T-helper 9 cell (primary cell): ENCODE data around the gene SMARCD1.

Experiments
- DNase-seq: peaks from one replicate; pipeline ENCODE4 v3.0.0-alpha.2; 2020
- total RNA-seq, 2 donors: gene quantifications; one replicate each; lab custom pipeline; 2026; lab: John Stamatoyannopoulos, UW

SMARCD1 gene
- total RNA-seq: 68.1 to 70.2 reads per million in 2 donors

DNA sequence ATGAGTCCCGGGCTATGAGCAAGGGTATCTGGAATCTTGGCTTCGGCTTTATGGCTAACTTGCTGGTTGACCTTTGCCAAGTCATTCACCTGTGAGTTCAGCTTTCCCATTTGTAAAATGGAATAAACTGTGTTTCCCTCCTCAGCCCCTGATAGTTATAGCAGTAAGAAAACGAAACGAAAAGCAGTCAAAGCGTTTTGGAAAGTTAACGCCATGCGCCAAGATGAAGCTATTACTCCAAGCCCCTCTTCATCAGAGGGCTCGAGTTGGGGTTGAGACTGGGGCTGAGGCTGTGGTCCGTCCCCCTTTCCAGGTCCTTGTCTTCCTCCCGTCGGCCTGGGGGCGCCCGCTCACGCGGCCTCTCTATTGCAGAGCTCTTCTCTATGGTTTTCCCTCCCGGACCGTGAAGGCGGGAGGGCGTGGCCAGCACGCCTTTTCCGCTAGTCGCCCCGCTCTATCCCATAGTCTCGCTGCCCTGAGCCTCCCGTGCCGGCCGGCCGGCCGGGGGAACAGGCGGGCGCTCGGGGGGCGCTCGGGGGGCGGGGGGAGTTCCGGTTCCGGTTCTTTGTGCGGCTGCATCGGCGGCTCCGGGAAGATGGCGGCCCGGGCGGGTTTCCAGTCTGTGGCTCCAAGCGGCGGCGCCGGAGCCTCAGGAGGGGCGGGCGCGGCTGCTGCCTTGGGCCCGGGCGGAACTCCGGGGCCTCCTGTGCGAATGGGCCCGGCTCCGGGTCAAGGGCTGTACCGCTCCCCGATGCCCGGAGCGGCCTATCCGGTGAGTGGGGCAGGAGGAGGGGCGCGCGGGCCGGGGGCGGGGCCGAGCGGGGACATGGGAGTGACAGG lies at the start of gene SMARCD1:
TSS of gene SMARCD1 (plus strand) at position 568 of the 840 bp plus-strand sequence. CDS start at position 596, 28 bp downstream.
- DNase-seq: peak; percentile 75

DNA sequence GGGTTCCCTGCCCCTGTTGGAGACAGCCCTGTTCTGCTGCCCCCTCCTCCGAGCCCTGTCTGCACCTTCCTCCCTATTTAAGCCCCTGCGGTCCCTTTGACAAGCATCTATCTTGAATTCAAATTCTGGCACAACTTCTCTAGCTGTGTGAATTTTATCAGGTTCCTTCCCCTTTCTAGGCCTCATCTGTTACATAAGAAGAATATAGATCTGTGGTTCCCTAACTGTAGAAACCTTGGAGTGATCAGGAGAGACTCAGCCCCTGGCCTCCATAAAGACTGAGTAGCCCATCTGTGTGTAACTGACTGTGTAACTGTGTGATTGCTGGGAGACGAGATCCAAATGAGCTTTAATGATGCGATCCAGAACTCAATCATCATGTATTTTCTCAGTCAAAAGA lies 46.8 kb upstream of the SMARCD1 start:
- DNase-seq: no peak

DNA sequence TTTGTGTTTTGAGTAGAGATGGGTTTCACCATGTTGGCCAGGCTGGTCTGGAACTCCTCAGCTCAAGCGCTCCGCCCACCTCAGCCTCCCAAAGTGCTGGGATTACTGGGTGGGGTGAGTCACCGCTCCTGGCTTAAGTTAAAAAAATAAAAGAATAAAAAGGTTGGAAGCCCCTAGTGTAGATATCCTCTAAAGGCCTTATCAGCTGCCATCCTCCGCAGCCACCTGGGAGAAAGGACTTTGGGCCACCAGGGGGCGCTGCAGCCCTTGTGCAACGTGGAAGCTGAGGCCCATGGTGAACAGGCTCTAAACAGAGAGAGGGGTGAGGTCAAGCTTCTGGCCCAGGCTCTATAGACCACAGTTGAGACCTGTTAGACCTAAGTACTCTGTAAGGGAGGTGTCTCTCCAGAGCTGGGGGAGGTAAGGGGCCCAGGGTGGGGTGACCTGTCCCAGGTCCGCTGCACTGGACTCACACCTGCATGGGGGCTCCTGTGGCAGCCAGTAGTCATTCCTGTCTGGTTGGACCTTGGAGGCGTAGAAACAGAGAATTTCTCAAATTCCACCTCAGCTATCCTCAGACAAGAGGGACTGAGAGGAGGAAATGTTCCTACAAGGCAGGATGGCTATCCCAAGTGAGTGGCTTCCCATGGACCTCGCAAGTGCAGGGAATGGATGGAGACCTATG lies 45.8 kb upstream of the SMARCD1 start:
- DNase-seq: peak; percentile 83

DNA sequence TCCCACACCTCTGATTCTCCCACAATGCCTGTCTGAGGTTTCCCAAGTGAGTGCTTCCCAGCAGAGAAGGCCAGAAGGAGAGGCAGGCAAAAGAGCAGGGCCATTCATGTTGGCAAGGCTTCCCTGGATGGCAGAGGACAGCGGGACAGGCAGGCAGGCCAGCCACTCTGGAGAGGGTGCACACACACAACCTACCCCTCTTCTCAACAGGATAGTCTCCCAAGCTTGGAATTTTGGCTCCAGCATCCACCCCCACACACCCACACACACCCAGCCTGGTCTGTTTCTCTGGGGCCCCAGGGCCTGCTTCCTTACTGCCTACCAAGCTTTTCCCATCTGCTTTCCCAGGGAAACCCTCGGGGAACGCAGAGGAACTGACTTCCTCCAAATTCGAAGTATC lies 44.5 kb upstream of the SMARCD1 start:
- DNase-seq: no peak

DNA sequence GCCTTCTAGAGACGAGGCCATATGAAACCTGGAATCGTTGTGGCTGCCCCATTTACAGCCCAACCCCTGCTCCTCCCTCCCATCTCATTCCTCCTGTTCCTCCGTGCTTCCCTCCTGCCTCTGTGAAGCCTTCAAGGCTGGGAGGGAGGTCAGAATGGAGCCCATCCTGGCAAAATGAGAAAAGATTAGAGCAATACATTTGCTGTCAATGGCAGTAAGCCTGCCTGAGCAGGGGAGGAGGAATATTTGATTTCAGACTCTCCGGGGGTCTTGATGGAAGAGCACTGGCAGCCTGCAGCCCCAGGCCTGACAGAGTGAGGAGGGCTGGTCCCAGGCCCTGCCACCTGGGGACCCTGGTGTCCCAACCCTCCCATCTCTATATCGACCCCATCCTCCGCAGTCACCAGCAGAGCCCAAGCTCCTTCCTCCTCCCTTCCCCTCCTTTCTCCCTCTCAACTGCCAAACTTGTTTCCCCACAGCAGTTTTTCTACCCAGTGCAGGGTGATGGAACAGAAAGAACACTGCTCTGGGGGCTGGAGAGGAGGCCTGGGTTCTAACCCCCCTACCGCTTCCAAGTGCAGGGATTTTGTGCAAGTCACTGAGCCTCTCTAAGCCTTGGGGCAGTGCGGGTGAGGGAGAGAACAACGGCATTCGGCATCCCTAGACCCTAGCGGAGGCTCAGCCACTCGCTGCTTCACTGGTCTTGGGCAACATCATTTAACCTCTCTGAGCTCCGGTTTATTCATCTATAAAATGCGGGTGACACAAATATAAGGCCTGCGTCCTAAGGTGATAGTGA lies 43.9 kb upstream of the SMARCD1 start:
- DNase-seq: no peak

DNA sequence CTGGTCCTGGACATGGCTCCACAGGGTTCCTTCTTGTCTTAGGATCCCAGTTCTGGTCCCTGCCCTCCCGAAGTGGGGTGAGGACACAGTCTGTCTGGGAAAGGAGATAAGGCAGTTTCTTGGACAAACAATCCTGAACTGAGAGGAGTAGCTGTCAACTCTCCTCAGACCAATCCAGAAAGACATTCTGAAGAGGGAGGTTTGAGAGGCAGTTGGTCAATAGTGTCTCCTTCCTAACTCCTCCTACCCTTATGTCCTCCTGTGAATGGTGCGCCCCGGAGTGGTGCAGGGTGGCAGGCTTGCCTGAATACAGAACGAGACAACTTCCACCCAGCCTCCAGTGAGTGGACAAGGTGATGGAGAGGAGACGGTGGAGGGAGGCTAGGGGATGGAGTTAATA lies 43.2 kb upstream of the SMARCD1 start:
- no peak for DNase-seq

DNA sequence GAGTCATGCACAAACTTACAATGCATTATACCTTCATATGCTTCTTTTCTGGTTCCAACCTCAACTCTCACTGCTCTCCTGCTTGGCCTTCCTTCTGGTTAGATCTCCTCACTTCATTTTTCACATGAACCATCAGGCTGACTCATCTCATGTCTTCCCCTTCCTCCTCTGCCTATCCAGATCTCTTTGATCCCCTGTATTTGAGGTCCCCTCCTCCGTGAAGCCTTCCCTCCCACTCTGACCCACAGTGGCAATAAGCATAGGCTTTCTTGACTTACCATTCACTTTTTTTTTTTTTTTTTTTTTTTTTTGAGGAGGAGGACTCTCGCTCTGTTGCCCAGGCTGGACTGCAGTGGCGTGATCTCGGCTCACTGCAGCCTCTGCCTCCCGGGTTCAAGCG lies 42.4 kb upstream of the SMARCD1 start:
- no peak for DNase-seq

DNA sequence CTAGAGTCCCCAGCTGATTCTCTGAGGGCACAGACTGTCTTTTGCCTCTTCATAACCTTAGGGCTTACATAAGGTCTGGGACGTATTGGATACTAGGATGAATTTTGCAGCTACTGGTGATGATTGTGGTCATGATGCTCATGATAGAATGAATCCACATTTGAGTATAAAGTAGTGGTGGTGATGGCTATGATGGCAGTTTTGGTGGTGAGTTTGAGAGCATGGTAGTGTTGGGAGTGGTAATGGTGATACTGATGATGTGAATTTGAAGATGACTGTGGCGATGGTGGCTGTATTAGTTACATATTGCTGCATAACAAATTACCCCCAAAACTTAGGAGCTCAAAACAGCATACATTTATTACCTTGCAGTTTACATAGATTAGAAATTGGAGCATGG lies 41.8 kb upstream of the SMARCD1 start:
- DNase-seq: no peak

DNA sequence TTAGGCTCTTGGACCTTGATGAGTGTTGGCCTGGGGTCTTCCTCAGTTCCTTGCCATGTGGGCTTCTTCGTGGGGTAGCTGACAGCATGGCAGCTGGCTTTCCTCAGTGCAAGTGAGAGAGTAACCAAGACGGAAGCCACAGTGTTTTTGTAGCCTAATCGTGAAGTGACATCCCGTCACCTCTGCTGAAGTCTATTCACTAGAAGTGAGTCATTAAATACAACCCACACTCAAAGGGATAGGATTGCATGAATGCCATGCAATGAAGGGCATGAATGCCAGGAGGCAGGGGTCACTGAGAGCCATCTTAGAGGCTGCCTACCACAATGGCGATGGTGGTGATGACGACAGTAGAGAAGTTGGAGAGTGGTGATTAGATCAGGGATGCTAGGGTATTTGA lies 41.3 kb upstream of the SMARCD1 start:
- no peak for DNase-seq

DNA sequence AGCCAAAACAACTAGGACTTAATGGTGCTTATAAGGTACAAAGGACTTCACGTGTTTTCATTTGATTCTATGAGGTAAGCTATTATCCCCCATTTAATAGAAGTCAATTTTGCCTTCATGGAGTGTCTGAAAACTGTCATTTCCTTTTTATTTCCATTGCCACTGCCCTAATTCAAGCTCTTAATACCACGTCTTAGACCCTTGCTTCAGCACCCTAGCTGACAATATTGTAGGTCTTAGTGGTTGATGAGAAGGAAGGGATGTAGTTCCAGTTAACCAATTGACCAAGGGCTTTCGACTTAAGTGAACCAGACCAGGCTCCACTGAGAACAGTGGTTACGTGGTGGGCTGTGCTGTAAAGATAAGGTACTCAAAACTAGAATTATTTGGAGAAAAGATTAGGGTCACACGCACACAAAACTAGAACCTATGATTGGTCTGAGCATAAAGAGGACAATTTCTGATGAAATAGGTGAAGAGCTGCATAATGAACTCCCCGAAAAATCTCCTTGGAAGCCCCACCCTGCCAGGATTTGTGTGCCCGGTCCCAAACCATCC lies 37.4 kb upstream of the SMARCD1 start:
- DNase-seq: no peak

DNA sequence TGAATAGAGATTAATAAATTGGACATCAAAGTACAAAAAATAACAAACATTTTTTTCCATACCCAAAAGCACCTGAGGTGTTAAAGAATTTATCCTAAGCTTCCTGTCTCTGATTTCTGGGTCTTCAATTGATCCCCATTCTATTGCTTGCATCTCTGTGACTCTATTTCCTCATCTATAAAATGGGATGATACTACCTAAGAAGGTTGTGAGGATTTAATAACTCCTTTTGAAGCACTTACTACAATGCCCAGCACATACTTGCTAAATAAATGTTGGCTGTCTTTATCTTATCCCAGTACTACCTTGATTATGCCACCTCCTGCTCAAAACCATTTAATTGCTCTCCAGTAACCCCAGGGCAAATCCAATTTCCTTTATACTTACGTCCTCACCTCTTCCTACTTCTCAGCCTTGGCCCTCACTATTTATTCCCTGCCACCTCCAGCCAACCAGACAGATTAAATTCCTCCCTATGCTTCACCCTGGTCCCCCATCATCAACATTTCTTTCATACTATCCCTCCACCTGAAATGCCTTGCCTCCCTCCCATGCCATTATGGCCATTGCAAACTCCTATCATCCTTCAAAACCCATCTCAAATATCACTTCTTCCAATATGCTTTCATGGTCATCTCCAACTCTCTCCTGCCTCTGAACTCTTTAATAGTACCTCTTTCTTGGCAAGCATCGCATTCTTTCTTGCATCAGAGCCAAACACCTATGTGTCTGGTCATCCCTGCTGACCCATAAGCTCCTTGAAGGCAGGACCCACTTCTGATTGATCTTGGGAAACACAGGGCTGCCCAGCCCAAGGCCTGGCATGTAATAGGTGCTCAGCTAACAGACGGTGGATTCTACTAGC lies 35.7 kb upstream of the SMARCD1 start:
- no peak for DNase-seq

DNA sequence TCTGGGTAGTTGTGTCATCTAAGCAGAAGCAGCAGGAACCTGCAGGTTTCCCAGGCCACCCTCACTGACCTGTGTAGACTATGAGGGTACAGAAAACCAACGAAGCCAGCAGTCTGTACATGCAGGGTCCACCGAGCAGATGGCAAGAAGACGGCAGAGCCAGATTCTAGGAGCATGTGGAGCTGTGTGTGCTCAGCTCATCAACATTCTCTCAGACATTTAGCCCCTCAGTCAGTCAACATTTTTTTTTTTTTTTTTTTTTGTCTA lies 35.1 kb upstream of the SMARCD1 start:
- DNase-seq: no peak

DNA sequence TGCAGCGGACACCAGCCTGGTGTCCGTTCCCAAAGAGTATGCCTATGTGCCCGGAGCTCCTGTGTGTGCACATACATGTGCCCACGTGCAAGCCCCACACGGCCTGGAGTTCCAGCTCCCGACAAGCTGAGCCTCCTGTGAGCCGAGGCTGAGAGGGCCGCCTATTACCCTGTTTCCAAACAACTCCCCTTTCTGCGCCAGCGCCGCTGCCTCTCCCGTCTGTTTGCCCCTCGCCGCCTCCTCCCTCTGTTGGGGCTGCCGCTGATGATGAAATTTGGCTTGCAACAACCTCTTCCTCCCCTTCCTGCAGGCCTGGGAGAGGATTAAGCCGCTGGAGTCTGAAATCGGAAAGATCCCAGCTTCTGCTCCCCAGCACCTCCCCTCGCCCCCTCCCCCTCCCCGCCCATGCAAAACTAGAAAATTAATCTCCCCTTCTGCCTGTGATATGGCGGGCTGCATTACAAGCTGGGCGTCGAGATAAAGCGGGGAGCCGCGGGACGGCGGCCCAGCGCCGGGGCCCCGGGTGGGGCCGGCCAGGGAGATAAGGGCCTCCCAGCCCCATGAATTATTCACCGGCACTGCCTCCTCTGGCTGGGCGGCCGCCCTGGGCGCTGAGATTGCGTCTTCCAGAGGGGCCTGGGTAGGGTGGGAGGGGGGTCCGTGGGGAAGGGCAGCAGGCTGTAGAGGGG lies 34.6 kb upstream of the SMARCD1 start:
- DNase-seq: no peak

DNA sequence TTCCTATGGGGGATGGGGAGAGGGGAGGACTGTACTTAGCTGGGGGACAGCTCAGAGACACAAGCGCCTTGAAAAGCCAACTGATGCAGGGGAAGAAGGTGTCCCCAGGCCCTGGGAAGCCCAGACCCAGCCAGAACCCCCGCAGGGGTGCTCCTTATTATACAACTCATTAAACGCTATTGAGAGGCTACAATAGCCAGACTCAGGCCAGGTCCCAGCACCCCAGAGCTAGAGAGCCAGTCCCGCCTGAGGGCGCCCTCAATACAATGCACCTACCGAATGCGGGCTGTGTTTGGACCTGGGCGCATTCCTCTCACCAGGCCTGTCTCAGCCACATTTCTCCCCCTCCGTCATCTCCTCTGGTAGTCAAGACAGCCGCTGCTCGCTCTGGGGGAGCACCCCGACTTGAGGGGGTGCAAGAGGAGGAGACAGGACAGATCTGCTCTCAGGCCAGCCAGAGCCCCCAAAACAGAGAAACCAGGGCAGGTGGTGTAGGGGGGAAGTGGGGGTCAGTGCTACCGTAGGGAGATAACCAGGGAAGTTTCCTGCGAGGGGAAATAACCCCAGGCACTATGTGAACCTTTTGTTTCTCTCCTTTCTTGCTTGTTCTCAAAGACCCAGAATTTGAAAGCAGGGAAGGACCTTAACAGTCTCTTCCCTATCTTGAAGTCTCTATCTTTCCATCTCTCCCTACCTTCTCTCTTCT lies 33.9 kb upstream of the SMARCD1 start:
- DNase-seq: no peak

DNA sequence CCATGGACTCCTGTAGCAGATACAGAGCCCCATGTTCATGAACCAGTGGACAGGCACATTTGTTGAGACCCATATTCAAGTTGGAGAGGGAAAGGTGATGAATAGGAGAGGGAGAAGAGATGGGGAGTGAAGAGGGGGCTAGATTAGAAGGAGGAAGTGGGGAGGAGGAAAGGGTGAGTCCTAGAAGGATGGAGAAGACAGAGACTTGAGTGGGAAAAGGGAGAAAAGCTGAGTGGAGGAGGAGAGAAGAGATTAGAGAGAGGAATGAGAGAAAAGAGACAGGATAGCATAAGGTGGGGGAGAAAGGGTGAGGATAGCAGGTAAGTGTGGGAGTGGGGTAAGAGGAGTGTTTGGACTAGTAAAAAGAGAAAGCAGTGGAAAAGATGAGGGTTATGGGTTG lies 32.6 kb upstream of the SMARCD1 start:
- no peak for DNase-seq

DNA sequence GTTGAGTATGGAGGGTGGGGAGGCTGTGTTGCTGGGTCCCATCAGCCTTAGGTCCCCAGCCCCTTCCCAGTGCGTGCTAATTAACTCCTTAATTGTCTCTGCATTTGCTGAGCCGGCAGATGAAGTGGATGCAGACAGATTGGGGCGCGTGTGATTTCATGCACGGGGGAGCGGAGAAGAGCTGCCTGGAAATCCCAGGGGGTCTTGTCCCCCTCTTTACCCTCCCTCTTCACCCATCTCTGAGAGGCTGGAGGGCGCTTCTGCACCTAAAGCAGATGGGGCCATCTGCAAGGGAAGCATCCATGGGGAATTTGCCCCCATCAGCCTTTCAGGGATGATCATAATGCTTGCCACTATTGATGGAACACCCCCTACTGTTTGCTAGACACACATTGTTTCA lies 32.2 kb upstream of the SMARCD1 start:
- DNase-seq: no peak

DNA sequence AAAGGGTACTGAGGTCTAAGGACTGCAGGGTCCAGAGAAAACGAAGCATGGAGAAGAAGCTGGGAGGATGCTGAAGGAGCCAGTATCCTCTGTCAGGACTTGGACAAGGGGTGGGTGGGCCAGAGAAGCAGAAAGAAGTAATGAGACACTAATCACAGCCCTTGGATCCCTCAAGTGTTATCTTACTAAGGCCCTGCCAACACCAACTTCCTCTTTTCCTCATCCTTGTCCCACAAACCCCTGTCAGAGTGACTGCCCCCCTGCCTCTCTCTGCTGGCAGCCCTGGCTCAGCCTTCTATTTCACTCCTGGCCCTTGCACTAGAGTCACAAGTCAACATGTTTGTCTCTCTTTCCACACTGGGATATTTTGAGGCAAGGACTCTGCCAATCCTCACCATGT lies 31.6 kb upstream of the SMARCD1 start:
- DNase-seq: no peak

DNA sequence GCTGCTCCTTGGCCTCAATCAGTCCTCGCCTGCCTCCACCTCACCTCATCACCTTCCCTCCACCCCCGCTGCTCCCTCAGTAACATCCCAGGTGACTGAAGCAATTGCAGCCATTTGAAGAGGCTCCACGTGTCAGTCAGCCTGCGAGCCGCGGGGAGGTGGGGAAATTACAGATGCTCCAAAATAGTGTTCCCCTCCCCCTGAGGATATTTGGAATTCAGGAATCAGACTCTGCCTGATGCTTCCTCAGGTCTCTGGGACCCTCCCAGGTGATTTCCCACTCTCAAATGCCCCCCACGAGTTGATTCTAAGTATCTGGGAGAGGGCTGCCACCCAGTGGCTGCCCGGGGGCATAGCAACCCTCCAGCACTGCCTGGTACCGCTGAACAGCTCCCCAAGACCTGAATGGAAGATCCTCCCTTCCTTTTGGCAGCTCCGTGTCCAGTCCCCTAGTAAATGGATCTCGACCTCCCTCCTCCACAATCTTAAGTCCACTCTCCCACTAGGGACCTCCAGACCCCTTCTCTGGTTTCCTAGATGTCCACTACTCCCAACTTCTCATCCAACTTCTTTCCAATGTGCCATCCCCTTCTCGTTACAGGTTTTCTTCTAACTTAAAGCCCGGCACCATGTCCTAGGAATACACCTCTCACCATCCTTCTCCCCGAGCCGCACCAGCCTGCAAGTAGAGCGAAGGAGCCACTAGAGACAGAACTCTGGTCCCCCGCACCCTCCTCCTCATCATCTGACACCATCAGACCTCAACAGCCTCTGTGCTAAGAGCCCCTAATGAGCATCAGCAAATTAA lies 29.1 kb upstream of the SMARCD1 start:
- peak; percentile 42 for DNase-seq

DNA sequence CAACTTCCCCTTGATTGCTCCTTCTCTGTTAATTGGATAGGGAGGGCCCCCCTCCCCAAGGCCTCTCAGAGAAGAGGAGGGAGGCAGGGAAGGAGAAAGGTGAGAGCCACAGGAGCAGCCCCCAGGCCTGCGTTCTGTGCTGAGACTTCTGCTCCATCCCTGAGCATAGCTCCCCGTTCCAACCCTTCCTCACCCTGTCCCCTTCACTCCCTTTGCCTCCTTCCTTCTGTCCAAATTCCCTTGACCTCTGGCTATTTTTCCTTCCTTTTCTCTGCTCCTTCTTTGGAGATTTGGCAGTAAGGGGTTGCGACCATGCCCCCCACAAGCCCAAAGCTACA lies 28.5 kb upstream of the SMARCD1 start:
- DNase-seq: no peak
